Neutrophil (primary cell): Measurements from ENCODE around the gene TRNAU1AP.

Source experiments
- H3K27ac ChIP-seq: fragments of 200-600 bp; sonication (generic); 2 replicates; pipeline ENCODE4 v1.5.1; 2016; ENCODE audit warnings: mild to moderate bottlenecking, moderate library complexity
- H3K27me3 ChIP-seq: fragments of 200-600 bp; sonication (generic); 2 replicates; pipeline ENCODE4 v1.6.0; 2016; ENCODE audit warnings: mild to moderate bottlenecking
- H3K36me3 ChIP-seq: fragments of 200-600 bp; sonication (generic); 2 replicates; pipeline ENCODE4 v1.5.1; 2017
- H3K4me1 ChIP-seq, 2 experiments: fragments of 200-600 bp in 1 of 2; sonication (generic) in 1 of 2; 1 replicate in 1 of 2; 2 replicates in 1 of 2; pipeline versions ENCODE4 v1.5.1 to v1.6.1; 2013 to 2016; ENCODE audit warnings: low read depth in 1 of 2, low read length in 1 of 2, mild to moderate bottlenecking in 1 of 2, moderate library complexity in 1 of 2; ENCODE audit not compliant: control insufficient read depth in 1 of 2, insufficient read depth in 1 of 2
- H3K4me3 ChIP-seq, 2 experiments: fragments of 200-600 bp in 1 of 2; sonication (generic) in 1 of 2; 1 replicate in 1 of 2; 2 replicates in 1 of 2; pipeline ENCODE4 v1.5.1; 2013 to 2016; ENCODE audit warnings: low read depth in 1 of 2, low read length in 1 of 2, mild to moderate bottlenecking in 1 of 2, moderate library complexity in 1 of 2
- H3K9me3 ChIP-seq: fragments of 200-600 bp; sonication (generic); 2 replicates; pipeline ENCODE4 v1.5.1; 2016
- CTCF ChIP-seq: fragments of 200-600 bp; sonication (generic); IDR thresholded peaks from 2 replicates; pipeline ENCODE4 v1.5.1; 2016; ENCODE audit warnings: antibody characterized with exemption

Gene TRNAU1AP

GRCh38 chr1:28606771-28607170 lies 53.9 kb downstream of the TRNAU1AP start:
- no peak overlapping the region for H3K27ac ChIP-seq
- no peak overlapping the region for H3K4me3 ChIP-seq
- H3K36me3 ChIP-seq, result peaks cover 96% of the 10 kb centered on the region
- TF ChIP-seq CTCF, result no peak
- H3K4me1 ChIP-seq, result no peaks in the 10 kb centered on the region
- no peaks in the 10 kb centered on the region for H3K27me3 ChIP-seq
- H3K9me3 ChIP-seq, result no peaks in the 10 kb centered on the region

- no peak for TF ChIP-seq CTCF
- Histone ChIP-seq H3K27me3 (no peaks in the 10 kb centered on the region), H3K27ac (no peak overlapping the region), H3K4me3 (no peak overlapping the region), H3K4me1 (no peaks in the 10 kb centered on the region), H3K36me3 (peaks cover 98% of the 10 kb centered on the region), H3K9me3 (no peaks in the 10 kb centered on the region)
These were observed 60.3 kb downstream of the TRNAU1AP start for GRCh38 chr1:28613175-28613574.
